Ovary (tissue), 9 donors: Measurements from ENCODE around the gene IGSF21. TPM values are rescaled to one million over a fixed set of nuclear protein-coding genes. Genes with fewer than 3 reads are reported as not detected.

Experiments
- DNase-seq, 5 donors: peaks; one replicate each; pipeline ENCODE4 v3.0.0-alpha.2; 2019 to 2020
- H3K27ac ChIP-seq, 2 donors: fragments of 200-600 bp; one replicate each; pipeline versions ENCODE4 v1.5.1 to v1.8.0; 2019 to 2022
- H3K27me3 ChIP-seq: fragments of 200-600 bp; one replicate; pipeline ENCODE4 v1.8.0; 2022
- H3K36me3 ChIP-seq: fragments of 200-600 bp; sonication (generic); one replicate; pipeline ENCODE4 v1.5.1; 2019
- H3K4me1 ChIP-seq: one replicate; pipeline ENCODE4 v1.8.1; 2013; ENCODE audit warnings: mild to moderate bottlenecking, moderate library complexity; ENCODE audit not compliant: insufficient read depth
- H3K4me3 ChIP-seq: fragments of 200-600 bp; sonication (generic); one replicate; pipeline ENCODE4 v1.5.1; 2017
- H3K9me3 ChIP-seq, 2 donors: fragments of 200-600 bp in 1 of 2; sonication (generic) in 1 of 2; one replicate each; pipeline versions ENCODE4 v1.5.1 to v1.8.1; 2013 to 2019; ENCODE audit warnings: mild to moderate bottlenecking in 1 of 2, moderate library complexity in 1 of 2
- CTCF ChIP-seq, 3 donors: fragments of 450-650 bp in 2 of 3; fragments of 200-600 bp in 1 of 3; IDR thresholded peaks; one replicate each; pipeline versions ENCODE4 v1.5.1 to v1.8.0; 2016 to 2022; ENCODE audit warnings: antibody characterized with exemption in 3 of 3, mild to moderate bottlenecking in 1 of 3
- EP300 ChIP-seq: sonication (generic); formaldehyde crosslinking; IDR thresholded peaks from one replicate; pipeline ENCODE4 v1.6.1; 2017; ENCODE audit warnings: antibody characterized with exemption
- POLR2A ChIP-seq: fragments of 450-650 bp; IDR thresholded peaks from one replicate; pipeline ENCODE4 v1.6.1; 2017; ENCODE audit warnings: antibody characterized with exemption, mild to moderate bottlenecking, moderate library complexity
- WGBS, 3 donors: extraction: QIAGEN DNeasy Blood & Tissue Kit in 1 of 3; methylation state at CpG; one replicate each; pipeline versions ENCODE4 v1.1.5 to v1.1.7; 2013 to 2017; 5-methylcytosine and 5-hydroxymethylcytosine counted together
- intact Hi-C, 4 donors: fragments of 100-400 bp; cut with DNase I; formaldehyde crosslinking; loops; one replicate each; pipeline versions ENCODE4 v1.11.0 to v1.15.1; 2022 to 2023
- polyA plus RNA-seq, 2 donors: library from polyadenylated mRNA; stranded (reverse); fragments of 200-250 nt in 1 of 2; fragments of 350-450 nt in 1 of 2; fragmentation: Illumina TruSeq in 1 of 2; extraction: RNeasy Lipid Tissue Mini Kit (QIAGEN cat#74804) in 1 of 2; gene quantifications; one replicate each; pipeline ENCODE4 v1.2.3, GENCODE V29; 2013 to 2014
- total RNA-seq, 7 donors: library from RNA; depleted of rRNA in 2 of 7; stranded (reverse); fragments of >200 nt in 2 of 7; fragmentation: NEBNext Ultra II Directional in 3 of 7; extraction: Animal tissue kit (Norgen Biotek cat#: 25700) in 3 of 7; gene quantifications; one replicate each; pipeline versions ENCODE4 v1.1.0 to v1.2.4, GENCODE V29; 2016 to 2023
- donor health status: DM: no; HTN: no; CAD: no; lungs with moderate emphysema.
- donor health status: DM: no; HTN: no; CAD: no.
- donor health status: Bipolar disorder and iron deficiency.
- donor health status: DM: yes; HTN: yes; CAD: no.
- donor health status: DM: no; HTN: no; CAD: no.
- donor health status: DM: yes; HTN: yes; CAD: no.

The IGSF21 gene
- total and polyA plus RNA-seq, 9 donors: 0.24 to 4.5 (median 1.3) TPM

- no peak overlapping the region for H3K27ac ChIP-seq
- intact Hi-C loops: no loop called here
- no peak for DNase-seq
- no peaks in the 10 kb centered on the region for H3K27me3 ChIP-seq
- H3K36me3 ChIP-seq: no peaks in the 10 kb centered on the region
- H3K9me3 ChIP-seq: no peaks in the 10 kb centered on the region
- H3K4me1 ChIP-seq: no peaks in the 10 kb centered on the region
- H3K4me3 ChIP-seq: no peak overlapping the region
- TF ChIP-seq CTCF (IDR thresholded peaks at IDR 0.05): no peak
- TF ChIP-seq EP300: no peak
- 59 to 67% (median 63%) methylated on average over 13 of the region's 13 CpGs for WGBS, 3 donors
Observed at GRCh38 chr1:18283601-18284385, 176.2 kb downstream of the IGSF21 start.

DNA sequence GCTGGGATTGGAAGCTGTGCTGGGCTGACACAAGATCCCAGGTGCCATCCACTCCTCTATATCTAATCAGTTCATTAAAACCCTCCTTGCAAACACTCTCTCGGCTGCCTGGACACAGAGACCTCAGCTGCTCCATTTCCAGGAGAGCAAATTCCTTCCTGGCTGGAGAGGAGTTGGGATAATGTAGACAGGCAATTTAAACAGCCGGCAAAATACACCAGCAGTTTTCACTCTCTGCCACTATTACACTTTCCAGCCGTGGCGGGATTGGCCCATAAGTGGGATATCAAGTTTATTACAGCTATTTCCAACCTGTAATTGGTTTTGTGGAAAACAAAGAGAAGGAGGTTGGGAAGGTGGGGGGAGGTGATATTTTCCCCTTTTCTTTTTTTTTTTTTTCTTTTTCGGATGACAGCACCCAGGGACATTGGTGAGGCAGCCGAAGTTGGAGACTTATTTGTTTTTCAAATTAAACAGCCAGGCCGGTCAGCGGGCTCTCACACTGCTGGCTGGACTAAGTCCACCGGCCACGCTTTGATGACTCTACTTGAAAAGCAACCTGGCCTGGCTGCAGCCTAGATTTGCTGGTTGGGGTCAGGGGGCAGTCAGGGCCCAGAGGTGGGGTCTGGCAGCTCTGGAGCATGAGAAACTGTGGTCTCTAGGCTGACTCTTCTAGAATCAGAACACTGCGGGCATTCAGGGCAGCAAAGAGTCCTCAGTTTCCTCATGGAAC lies 177.4 kb downstream of the IGSF21 start:
- no peak overlapping the region for H3K27ac ChIP-seq
- intact Hi-C loops: no loop called here
- no peaks in the 10 kb centered on the region for H3K9me3 ChIP-seq
- TF ChIP-seq CTCF (IDR thresholded peaks at IDR 0.05): no peak
- TF ChIP-seq POLR2A: no peak
- no peak for TF ChIP-seq EP300
- no peak for DNase-seq
- H3K4me3 ChIP-seq: no peak overlapping the region
- H3K36me3 ChIP-seq: no peaks in the 10 kb centered on the region
- 24 to 34% (median 26%) methylated on average over 11 of the region's 11 CpGs for WGBS, 3 donors
- H3K27me3 ChIP-seq: no peaks in the 10 kb centered on the region
- H3K4me1 ChIP-seq: no peaks in the 10 kb centered on the region

DNA sequence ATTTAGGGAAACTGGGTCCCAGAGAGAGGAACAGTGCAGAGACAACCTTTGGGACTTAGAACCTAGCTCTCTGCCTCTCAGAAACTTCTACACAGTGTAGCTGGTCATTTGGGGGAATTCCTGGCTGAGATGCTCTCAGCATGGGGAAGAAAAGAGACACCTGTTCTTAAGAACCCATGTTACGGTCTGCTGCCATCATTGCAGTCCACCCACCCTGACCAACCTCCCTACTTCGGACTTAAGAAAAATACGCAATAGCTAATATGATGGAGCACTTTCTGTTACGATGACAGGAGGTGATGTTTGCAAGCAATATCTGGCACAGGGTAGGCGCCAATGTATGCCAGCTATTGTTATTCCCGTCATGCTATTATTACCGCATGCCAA lies 177.9 kb downstream of the IGSF21 start:
- no peak for TF ChIP-seq POLR2A

GRCh38 chr1:18288722-18289121 lies 181.1 kb downstream of the IGSF21 start:
- intact Hi-C loops: no loop called here
- TF ChIP-seq CTCF (IDR thresholded peaks at IDR 0.05) (no peak), POLR2A (no peak), EP300 (no peak)
- no peak for DNase-seq
- no peaks in the 10 kb centered on the region for H3K9me3 ChIP-seq
- no peaks in the 10 kb centered on the region for H3K27me3 ChIP-seq
- H3K4me3 ChIP-seq: no peak overlapping the region
- WGBS, 3 donors: 1 to 8% (median 4%) methylated on average over 7 of the region's 7 CpGs
- no peaks in the 10 kb centered on the region for H3K36me3 ChIP-seq
- no peak overlapping the region for H3K27ac ChIP-seq
- no peaks in the 10 kb centered on the region for H3K4me1 ChIP-seq

More for the DNA sequence above, 177.9 kb downstream of the IGSF21 start:
- Histone ChIP-seq H3K27me3 (no peaks in the 10 kb centered on the region), H3K36me3 (no peaks in the 10 kb centered on the region), H3K4me1 (no peaks in the 10 kb centered on the region), H3K27ac (no peak overlapping the region), H3K4me3 (no peak overlapping the region), H3K9me3 (no peaks in the 10 kb centered on the region)
- 75 to 76% (median 76%) methylated on average over 7 of the region's 7 CpGs for WGBS, 3 donors
- intact Hi-C loops: no loop called here
- no peak for DNase-seq

DNA sequence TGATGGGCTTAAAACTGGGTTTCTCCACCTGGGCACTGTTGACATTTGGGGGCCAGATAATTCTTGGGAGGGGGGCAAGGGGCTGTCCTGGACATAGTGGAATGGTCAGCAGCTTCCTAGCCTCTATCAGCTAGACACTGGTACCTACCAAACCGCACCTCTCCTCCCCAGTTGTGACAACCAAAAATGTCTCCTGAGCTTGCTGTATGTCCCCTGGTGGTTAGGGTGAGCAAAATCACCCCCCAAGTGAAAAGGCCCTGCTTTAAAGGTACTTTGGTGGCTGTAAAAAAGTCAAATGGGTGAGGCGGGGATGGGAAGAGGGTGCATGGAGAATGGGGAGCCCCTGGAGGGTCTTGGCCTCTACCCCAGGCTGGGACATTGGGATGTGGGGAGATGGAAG lies 182.0 kb downstream of the IGSF21 start:
- H3K27me3 ChIP-seq: no peaks in the 10 kb centered on the region

More for the DNA sequence above, 182.0 kb downstream of the IGSF21 start:
- Histone ChIP-seq H3K27ac (no peak overlapping the region), H3K9me3 (no peaks in the 10 kb centered on the region), H3K4me1 (no peaks in the 10 kb centered on the region), H3K4me3 (no peak overlapping the region), H3K36me3 (no peaks in the 10 kb centered on the region)
- 75 to 98% (median 84%) methylated on average over 2 of the region's 2 CpGs for WGBS, 3 donors
- no peak for TF ChIP-seq CTCF (IDR thresholded peaks at IDR 0.05)
- TF ChIP-seq POLR2A: no peak
- TF ChIP-seq EP300: no peak
- no peak for DNase-seq
- intact Hi-C loops: no loop called here
